ENCODE results near the gene SLC41A3. TPM values are rescaled to one million over a fixed set of nuclear protein-coding genes. Genes with fewer than 3 reads are reported as not detected.

SLC41A3 gene
- total RNA-seq, 1 donor from 2014 or later = 58.8 TPM

- H3K9me3 Mint-ChIP-seq = peaks cover 6% of the 10 kb centered on the region
- no peak overlapping the region for H3K27ac Mint-ChIP-seq (ENCODE audit: unreplicated experiment)
- no peak overlapping the region for H3K4me3 Mint-ChIP-seq
- H3K36me3 Mint-ChIP-seq (ENCODE audit: low read depth) = peaks cover 11% of the 10 kb centered on the region
- no peak for TF ChIP-seq CTCF (conservative IDR thresholded peaks at IDR 0.05)
- no peak for DNase-seq (ENCODE audit: low read depth, low spot score)
- H3K27me3 Mint-ChIP-seq (ENCODE audit: low read depth) = no peaks in the 10 kb centered on the region
- no peaks in the 10 kb centered on the region for H3K4me1 Mint-ChIP-seq
Observed at GRCh38 chr3:126022741-126023359, 61.1 kb downstream of the SLC41A3 start.

- no peaks in the 10 kb centered on the region for H3K27me3 Mint-ChIP-seq (ENCODE audit: low read depth)
- no peaks in the 10 kb centered on the region for H3K4me1 Mint-ChIP-seq
- H3K27ac Mint-ChIP-seq (ENCODE audit: unreplicated experiment) = no peak overlapping the region
- no peak overlapping the region for H3K4me3 Mint-ChIP-seq
- TF ChIP-seq CTCF (conservative IDR thresholded peaks at IDR 0.05) = no peak
- no peak for DNase-seq (ENCODE audit: low read depth, low spot score)
- H3K36me3 Mint-ChIP-seq (ENCODE audit: low read depth) = peaks cover 2% of the 10 kb centered on the region
- H3K9me3 Mint-ChIP-seq = no peaks in the 10 kb centered on the region
Observed at GRCh38 chr3:126021702-126022101, 62.2 kb downstream of the SLC41A3 start.

GRCh38 chr3:126021224-126021623, 62.7 kb downstream of the SLC41A3 start:
- Mint-ChIP-seq H3K4me1 (no peaks in the 10 kb centered on the region), H3K4me3 (no peak overlapping the region), H3K9me3 (no peaks in the 10 kb centered on the region), H3K36me3 (ENCODE audit: low read depth) (no peaks in the 10 kb centered on the region), H3K27me3 (ENCODE audit: low read depth) (no peaks in the 10 kb centered on the region), H3K27ac (ENCODE audit: unreplicated experiment) (no peak overlapping the region)
- TF ChIP-seq CTCF (conservative IDR thresholded peaks at IDR 0.05) = no peak
- no peak for DNase-seq (ENCODE audit: low read depth, low spot score)

- no peaks in the 10 kb centered on the region for H3K27me3 Mint-ChIP-seq (ENCODE audit: low read depth)
- H3K27ac Mint-ChIP-seq (ENCODE audit: unreplicated experiment) = no peak overlapping the region
- DNase-seq (ENCODE audit: low read depth, low spot score) = no peak
- H3K9me3 Mint-ChIP-seq = no peaks in the 10 kb centered on the region
- H3K4me1 Mint-ChIP-seq = peaks cover 2% of the 10 kb centered on the region
- no peak overlapping the region for H3K4me3 Mint-ChIP-seq
- no peak for TF ChIP-seq CTCF (conservative IDR thresholded peaks at IDR 0.05)
- H3K36me3 Mint-ChIP-seq (ENCODE audit: low read depth) = no peaks in the 10 kb centered on the region
Observed at GRCh38 chr3:126019683-126020082, 64.2 kb downstream of the SLC41A3 start.

GRCh38 chr3:126018995-126019394, 64.9 kb downstream of the SLC41A3 start:
- Mint-ChIP-seq H3K36me3 (ENCODE audit: low read depth) (peaks cover 4% of the 10 kb centered on the region), H3K9me3 (no peaks in the 10 kb centered on the region), H3K4me1 (peaks cover 9% of the 10 kb centered on the region), H3K27me3 (ENCODE audit: low read depth) (no peaks in the 10 kb centered on the region), H3K27ac (ENCODE audit: unreplicated experiment) (no peak overlapping the region), H3K4me3 (no peak overlapping the region)
- TF ChIP-seq CTCF (conservative IDR thresholded peaks at IDR 0.05) = no peak
- no peak for DNase-seq (ENCODE audit: low read depth, low spot score)
